B cell (primary cell): ENCODE measurements around the gene ZNF496. TPM values are rescaled to one million over a fixed set of nuclear protein-coding genes. Genes with fewer than 3 reads are reported as not detected.

Experiments used
- ATAC-seq: fragments of 200-7000 bp; cut with Tn5 transposase; one replicate; pipeline ENCODE4 v1.10.0; 2021; ENCODE audit warnings: low read depth, mild to moderate bottlenecking, moderate number of reproducible peaks, moderate library complexity
- CTCF ChIA-PET: fragments of 350-600 bp; sonication (Branson Sonifier 250); formaldehyde crosslinking; loops from one replicate; lab custom pipeline; 2021; ENCODE audit warnings: antibody characterized with exemption, inconsistent platforms; lab: Charles Lee
- POLR2A ChIA-PET: fragments of 350-600 bp; sonication (Branson Sonifier 250); formaldehyde crosslinking; loops from one replicate; lab custom pipeline; 2021; ENCODE audit warnings: antibody characterized with exemption; lab: Charles Lee
- DNase-seq: peaks from one replicate; pipeline ENCODE4 v3.0.0; 2013
- H2AFZ ChIP-seq: 2 replicates; pipeline ENCODE4 v1.6.1; 2012; ENCODE audit warnings: mild to moderate bottlenecking, low read depth, low read length; ENCODE audit not compliant: insufficient read depth, poor library complexity, severe bottlenecking
- H3K27ac ChIP-seq, 2 donors: 1 replicate in 1 of 2; 2 replicates in 1 of 2; pipeline ENCODE4 v1.5.1; 2012 to 2013; ENCODE audit warnings: low read length in 2 of 2, mild to moderate bottlenecking in 2 of 2, moderate library complexity in 1 of 2
- H3K27me3 ChIP-seq, 4 experiments: fragments of 200-600 bp in 1 of 4; sonication (generic) in 1 of 4; replicated peaks in 1 of 4; 1 replicate in 2 of 4; 2 replicates in 2 of 4; pipeline versions ENCODE4 v1.6.1 to v1.7.0; 2013 to 2016; ENCODE audit warnings: low read length in 3 of 4, mild to moderate bottlenecking in 2 of 4, mixed read lengths in 1 of 4, moderate library complexity in 1 of 4; ENCODE audit not compliant: insufficient read depth in 4 of 4, control insufficient read depth in 3 of 4; ENCODE audit errors: control extremely low read depth in 1 of 4
- H3K36me3 ChIP-seq, 2 experiments: replicated peaks in 1 of 2; 1 replicate in 1 of 2; 2 replicates in 1 of 2; pipeline versions ENCODE4 v1.6.1 to v1.7.1; 2013; ENCODE audit warnings: low read length in 1 of 2; ENCODE audit not compliant: insufficient read depth in 2 of 2, control insufficient read depth in 1 of 2; ENCODE audit errors: control extremely low read depth in 1 of 2, extremely low read depth in 1 of 2
- H3K4me1 ChIP-seq, 2 donors: fragments of 200-600 bp in 1 of 2; sonication (generic) in 1 of 2; 1 replicate in 1 of 2; 2 replicates in 1 of 2; pipeline versions ENCODE4 v1.5.1 to v1.6.1; 2013 to 2017; ENCODE audit warnings: low read length in 2 of 2; ENCODE audit not compliant: control insufficient read depth in 2 of 2, insufficient read depth in 2 of 2
- H3K4me2 ChIP-seq: replicated peaks from 2 replicates; pipeline ENCODE3; 2012; ENCODE audit warnings: mild to moderate bottlenecking, low read depth, low read length; ENCODE audit not compliant: poor library complexity, severe bottlenecking
- H3K4me3 ChIP-seq, 5 experiments: fragments of 200-600 bp in 1 of 5; sonication (generic) in 1 of 5; 1 replicate in 3 of 5; 2 replicates in 2 of 5; pipeline versions ENCODE4 v1.5.1 to v1.7.0; 2011 to 2016; ENCODE audit warnings: low read length in 4 of 5, mild to moderate bottlenecking in 4 of 5, low read depth in 2 of 5, control low read depth in 1 of 5, moderate library complexity in 1 of 5; ENCODE audit not compliant: insufficient read depth in 1 of 5; ENCODE audit errors: control extremely low read depth in 1 of 5, extremely low read depth in 1 of 5
- H3K79me2 ChIP-seq: fragments of 200-600 bp; sonication (generic); one replicate; pipeline ENCODE4 v1.6.0; 2016; ENCODE audit warnings: low read length; ENCODE audit not compliant: control insufficient read depth, insufficient read depth
- H3K9ac ChIP-seq: fragments of 200-600 bp; sonication (generic); 2 replicates; pipeline ENCODE4 v1.6.1; 2017; ENCODE audit warnings: mild to moderate bottlenecking, low read length, moderate library complexity
- H3K9me3 ChIP-seq, 3 donors: one replicate each; pipeline versions ENCODE4 v1.6.1 to v1.7.1; 2013; ENCODE audit warnings: low read length in 2 of 3; ENCODE audit not compliant: control insufficient read depth in 2 of 3, insufficient read depth in 1 of 3; ENCODE audit errors: control extremely low read depth in 1 of 3
- H4K20me1 ChIP-seq: 2 replicates; pipeline ENCODE4 v1.6.0; 2012; ENCODE audit warnings: mild to moderate bottlenecking, low read length; ENCODE audit not compliant: insufficient read depth, control insufficient read depth, poor library complexity, severe bottlenecking
- H3K27ac Mint-ChIP-seq: one replicate; pipeline ENCODE4 v1.8.0; 2021; ENCODE audit warnings: mixed read lengths
- H3K27me3 Mint-ChIP-seq: one replicate; pipeline ENCODE4 v1.8.0; 2021; ENCODE audit warnings: mixed read lengths
- H3K4me1 Mint-ChIP-seq: one replicate; pipeline ENCODE4 v1.8.0; 2021; ENCODE audit warnings: mixed read lengths
- H3K4me3 Mint-ChIP-seq: one replicate; pipeline ENCODE4 v1.8.0; 2021; ENCODE audit warnings: mixed read lengths
- H3K9me3 Mint-ChIP-seq: one replicate; pipeline ENCODE4 v1.8.0; 2022; ENCODE audit warnings: mixed read lengths; ENCODE audit not compliant: insufficient read depth
- CTCF ChIP-seq: fragments of 200-600 bp; IDR thresholded peaks from one replicate; pipeline ENCODE4 v1.8.0; 2022; ENCODE audit warnings: antibody characterized with exemption, mild to moderate bottlenecking
- EZH2 ChIP-seq: IDR thresholded peaks from 2 replicates; pipeline ENCODE4 v1.6.1; 2012; ENCODE audit warnings: borderline replicate concordance, low read depth, mild to moderate bottlenecking, moderate library complexity, low read length; ENCODE audit not compliant: insufficient read depth, poor library complexity, severe bottlenecking
- WGBS: methylation state at CpG from one replicate; pipeline ENCODE4 v1.1.5; 2013; ENCODE audit warnings: missing lambda C conversion rate; ENCODE audit not compliant: insufficient coverage; 5-methylcytosine and 5-hydroxymethylcytosine counted together
- intact Hi-C: fragments of 100-400 bp; cut with micrococcal nuclease; formaldehyde crosslinking; loops from one replicate; pipeline ENCODE4 v1.10.0; 2022
- polyA plus RNA-seq: library from polyadenylated mRNA; depleted of rRNA; stranded (reverse); fragments of >200 nt; gene quantifications from 2 replicates; pipeline ENCODE4 v1.2.3, GENCODE V29; 2012
- total RNA-seq, 2 donors: library from RNA; stranded (reverse); fragments of 120-200 nt in 1 of 2; gene quantifications; 1 replicate in 1 of 2; 2 replicates in 1 of 2; pipeline versions ENCODE4 v1.2.3 to v1.2.4, GENCODE V29; 2013 to 2022

Gene ZNF496
- total and polyA plus RNA-seq, 2 donors (not counting 1 experiment from before 2014, with no cell fraction given): 9.9 to 22.6 TPM

- ChIA-PET CTCF (interaction anchor here (0.9 to 3.0 kb wide), 3 partner anchors 19 to 116 kb away, joined by 3 to 19 read pairs (median 6); no protein-coding TSS in a partner anchor), POLR2A (no interaction called here)
- no peaks in the 10 kb centered on the region for H3K36me3 ChIP-seq
- H2AFZ ChIP-seq: no peak overlapping the region
- no peaks in the 10 kb centered on the region for H3K79me2 ChIP-seq
- Mint-ChIP-seq H3K4me3 (no peak overlapping the region), H3K4me1 (peaks cover 7% of the 10 kb centered on the region), H3K27me3 (peaks cover 33% of the 10 kb centered on the region), H3K9me3 (no peaks in the 10 kb centered on the region), H3K27ac (no peak overlapping the region)
- no peak overlapping the region for H3K4me2 ChIP-seq
- ATAC-seq (no peak), DNase-seq (no peak)
- H3K27me3 ChIP-seq: peaks cover 0 to 17% (median under 1%) of the 10 kb centered on the region in 4 experiments
- no peak overlapping the region for H3K9ac ChIP-seq
- no peak for TF ChIP-seq CTCF
- no peak for TF ChIP-seq EZH2
- WGBS: 94% methylated on average over 10 of the region's 16 CpGs
- H3K4me1 ChIP-seq: peaks cover 0 to 2% of the 10 kb centered on the region in 2 donors
- no peak overlapping the region for H3K27ac ChIP-seq
- no peaks in the 10 kb centered on the region for H4K20me1 ChIP-seq
- no peak overlapping the region for H3K4me3 ChIP-seq
- H3K9me3 ChIP-seq: peaks cover 0 to 10% (median 4%) of the 10 kb centered on the region in 3 donors
- intact Hi-C loops: loop anchor here (5.0 kb wide), 2 partner anchors 206 to 464 kb away; no protein-coding TSS in a partner anchor
These were observed 39.4 kb upstream of the ZNF496 start for GRCh38 chr1:247370786-247371732.
